Activated CD4-positive, alpha-beta T cell treated with anti-CD3 and anti-CD28 coated beads, Interleukin-2, amount 10 ng/mL, durations not matched to agents 24 days and 14 days (primary cell): ENCODE results near the gene PKD1. TPM values are rescaled to one million over a fixed set of nuclear protein-coding genes. Genes with fewer than 3 reads are reported as not detected.
"Not testable (repeated sequence)": the region's sequence is repeated elsewhere in the genome, so short reads cannot be mapped to it uniquely, and the experiment has no call there.

ENCODE experiments used
- DNase-seq: peaks from one replicate; pipeline ENCODE4 v3.0.0; 2022
- H3K27ac Mint-ChIP-seq: one replicate; pipeline ENCODE4 v1.8.0; 2022; ENCODE audit warnings: mild to moderate bottlenecking, mixed read lengths
- H3K27me3 Mint-ChIP-seq: one replicate; pipeline ENCODE4 v1.8.0; 2022; ENCODE audit warnings: mixed read lengths
- H3K36me3 Mint-ChIP-seq: one replicate; pipeline ENCODE4 v1.8.0; 2022; ENCODE audit warnings: low read depth, mild to moderate bottlenecking, mixed read lengths
- H3K4me1 Mint-ChIP-seq: one replicate; pipeline ENCODE4 v1.8.0; 2021; ENCODE audit warnings: mixed read lengths
- H3K4me3 Mint-ChIP-seq: one replicate; pipeline ENCODE4 v1.8.0; 2022; ENCODE audit warnings: mild to moderate bottlenecking, moderate library complexity, mixed read lengths
- H3K9me3 Mint-ChIP-seq: one replicate; pipeline ENCODE4 v1.8.0; 2021; ENCODE audit warnings: mixed read lengths
- intact Hi-C: fragments of 100-400 bp; cut with micrococcal nuclease; formaldehyde crosslinking; loops from one replicate; pipeline ENCODE4 v1.15.1; 2023
- total RNA-seq: library from RNA; stranded (reverse); gene quantifications from 2 replicates; pipeline ENCODE4 v1.2.3, GENCODE V29; 2022

The PKD1 gene
- total RNA-seq, 1 donor from 2014 or later = 93.3 TPM

DNA sequence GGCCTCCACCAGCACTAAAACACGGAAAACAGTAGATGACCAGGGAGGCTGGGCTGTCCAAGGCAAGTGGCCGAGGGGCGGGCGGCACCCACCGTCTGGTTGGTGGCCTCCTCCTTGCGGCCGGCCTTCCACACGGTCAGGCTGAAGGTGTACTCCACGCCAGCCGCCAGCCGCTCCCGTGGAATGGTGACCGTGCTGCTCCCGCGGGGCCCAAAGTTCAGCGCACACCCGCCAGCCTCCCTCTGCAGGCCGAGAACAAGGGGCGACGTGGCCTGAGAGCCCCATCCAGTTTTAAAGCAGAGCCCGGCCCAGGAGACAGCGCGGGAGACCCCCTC lies 27.9 kb downstream of the PKD1 start:
- intact Hi-C loops, H3K4me1 Mint-ChIP-seq, H3K27me3 Mint-ChIP-seq, H3K4me3 Mint-ChIP-seq, H3K36me3 Mint-ChIP-seq, DNase-seq, H3K27ac Mint-ChIP-seq, H3K9me3 Mint-ChIP-seq: not testable (repeated sequence)

DNA sequence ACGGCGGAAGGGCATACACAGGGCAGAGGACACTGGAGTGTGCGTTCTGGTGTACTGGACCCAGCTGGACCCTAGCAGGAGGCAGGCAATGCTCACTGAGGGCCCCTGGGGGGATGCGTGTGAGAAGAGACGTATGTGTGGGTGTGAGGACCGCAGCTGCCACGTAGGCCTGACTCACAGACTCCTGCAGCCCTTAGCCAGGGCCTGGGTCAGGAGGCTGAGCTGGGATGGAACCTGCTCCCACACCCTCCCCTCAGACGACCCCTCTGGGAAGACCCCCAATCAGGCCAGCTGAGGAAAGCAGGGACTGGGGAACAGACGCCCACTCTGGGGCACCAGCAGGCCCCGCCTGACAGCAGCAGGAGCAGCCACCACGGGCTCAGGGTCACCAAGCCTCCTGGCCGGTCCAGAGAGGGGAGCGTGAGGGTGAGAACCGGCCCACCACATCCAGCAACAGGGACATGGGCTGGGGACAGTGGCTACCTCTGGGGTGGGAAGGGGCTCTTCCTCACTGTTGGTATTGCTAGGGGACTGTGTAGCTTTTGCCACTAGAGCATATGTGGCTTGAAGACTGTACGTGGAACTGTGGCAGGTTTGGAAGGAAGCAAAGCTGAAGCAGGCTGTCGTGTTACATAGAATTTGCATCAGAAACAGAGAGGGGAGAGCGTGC lies 28.4 kb downstream of the PKD1 start:
- H3K27me3 Mint-ChIP-seq, H3K36me3 Mint-ChIP-seq, DNase-seq, H3K27ac Mint-ChIP-seq, H3K9me3 Mint-ChIP-seq, H3K4me3 Mint-ChIP-seq, intact Hi-C loops, H3K4me1 Mint-ChIP-seq: not testable (repeated sequence)

DNA sequence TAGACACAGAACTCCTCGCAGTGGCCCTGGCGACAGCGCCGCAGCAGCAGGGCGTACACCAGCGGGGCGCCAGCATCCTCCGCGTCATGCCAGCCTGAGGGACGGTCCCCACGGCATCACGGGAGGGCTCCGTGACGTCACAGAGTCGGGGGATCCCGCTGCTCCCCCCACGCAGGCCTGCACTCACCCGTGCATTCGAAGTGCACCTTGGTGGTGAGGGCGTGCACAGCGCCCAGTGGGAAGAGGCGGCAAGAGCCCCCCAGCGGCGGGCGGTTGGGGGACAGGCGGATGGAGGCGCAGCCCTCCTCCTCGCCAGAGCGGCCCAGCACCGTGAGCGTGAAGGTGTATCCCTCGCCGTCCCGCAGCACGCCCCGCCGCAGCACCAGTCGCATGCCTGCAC lies 29.5 kb downstream of the PKD1 start:
- H3K9me3 Mint-ChIP-seq, H3K4me3 Mint-ChIP-seq, H3K27ac Mint-ChIP-seq, H3K36me3 Mint-ChIP-seq, H3K27me3 Mint-ChIP-seq, DNase-seq, intact Hi-C loops, H3K4me1 Mint-ChIP-seq: not testable (repeated sequence)

DNA sequence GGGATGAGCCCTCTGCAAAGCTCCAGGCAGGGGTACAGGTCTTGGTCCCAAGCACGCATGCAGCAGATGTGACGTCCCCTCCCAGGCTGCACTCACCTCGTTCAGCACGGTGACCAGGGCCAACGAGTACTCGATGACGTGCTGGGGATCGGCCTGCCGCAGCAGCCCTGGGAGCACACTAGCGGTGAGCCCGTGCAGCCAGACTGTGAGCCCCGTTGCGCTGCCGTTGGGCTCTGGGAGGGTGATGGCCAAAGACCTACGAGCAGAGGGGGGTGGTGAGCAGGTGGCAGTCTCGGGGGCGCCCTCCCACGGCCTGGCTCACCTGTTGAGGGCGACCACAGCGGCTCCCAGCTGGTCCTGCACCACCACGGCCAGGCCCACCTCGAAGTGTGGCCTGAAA lies 29.9 kb downstream of the PKD1 start:
- H3K9me3 Mint-ChIP-seq, H3K27ac Mint-ChIP-seq, H3K27me3 Mint-ChIP-seq, intact Hi-C loops, H3K4me1 Mint-ChIP-seq, DNase-seq, H3K4me3 Mint-ChIP-seq: not testable (repeated sequence)
- peaks cover 11% of the 10 kb centered on the region for H3K36me3 Mint-ChIP-seq

DNA sequence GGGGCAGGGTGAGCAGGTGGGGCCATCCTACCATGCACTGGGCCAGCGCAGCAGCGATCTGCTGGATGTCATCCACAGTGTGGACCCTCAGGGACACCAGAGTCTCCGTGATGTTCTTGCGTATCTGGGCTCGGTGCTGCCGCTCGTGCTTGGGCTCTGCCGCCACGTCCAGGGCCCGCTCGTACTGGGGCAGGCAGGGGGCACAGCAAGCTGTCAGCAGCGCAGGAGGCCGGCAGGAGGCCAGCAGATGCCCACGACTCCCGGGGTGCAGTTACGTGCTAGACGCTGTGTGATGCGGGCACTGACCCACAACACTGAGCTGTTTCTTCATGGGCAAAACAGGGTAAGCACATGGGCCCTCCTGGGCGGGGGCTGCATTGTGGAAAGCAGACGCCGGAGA lies 30.4 kb downstream of the PKD1 start:
- H3K9me3 Mint-ChIP-seq, DNase-seq, H3K27ac Mint-ChIP-seq, H3K4me1 Mint-ChIP-seq, intact Hi-C loops, H3K4me3 Mint-ChIP-seq, H3K27me3 Mint-ChIP-seq: not testable (repeated sequence)
- H3K36me3 Mint-ChIP-seq = peaks cover 11% of the 10 kb centered on the region

DNA sequence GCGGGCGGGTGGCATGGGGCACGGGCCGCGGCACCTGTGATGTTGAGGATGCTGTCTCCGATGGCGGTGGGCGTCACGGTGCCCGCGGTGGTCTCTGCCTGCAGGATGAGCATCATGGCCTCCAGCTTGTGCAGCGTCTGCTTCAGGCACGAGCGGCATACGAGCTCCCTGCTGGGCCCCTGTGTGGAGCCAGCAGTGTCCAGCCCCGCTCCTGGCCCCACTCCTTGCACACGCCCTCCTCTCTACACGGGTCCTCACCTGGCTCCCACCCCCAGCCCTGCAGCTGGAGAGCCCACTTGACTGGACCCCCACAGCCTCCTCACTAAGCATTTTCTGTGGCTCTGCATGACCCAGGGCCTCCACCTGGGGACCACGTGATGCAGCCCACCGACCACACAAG lies 31.2 kb downstream of the PKD1 start:
- H3K27ac Mint-ChIP-seq, intact Hi-C loops, DNase-seq, H3K4me1 Mint-ChIP-seq, H3K27me3 Mint-ChIP-seq, H3K9me3 Mint-ChIP-seq, H3K4me3 Mint-ChIP-seq: not testable (repeated sequence)
- H3K36me3 Mint-ChIP-seq = peaks cover 11% of the 10 kb centered on the region

DNA sequence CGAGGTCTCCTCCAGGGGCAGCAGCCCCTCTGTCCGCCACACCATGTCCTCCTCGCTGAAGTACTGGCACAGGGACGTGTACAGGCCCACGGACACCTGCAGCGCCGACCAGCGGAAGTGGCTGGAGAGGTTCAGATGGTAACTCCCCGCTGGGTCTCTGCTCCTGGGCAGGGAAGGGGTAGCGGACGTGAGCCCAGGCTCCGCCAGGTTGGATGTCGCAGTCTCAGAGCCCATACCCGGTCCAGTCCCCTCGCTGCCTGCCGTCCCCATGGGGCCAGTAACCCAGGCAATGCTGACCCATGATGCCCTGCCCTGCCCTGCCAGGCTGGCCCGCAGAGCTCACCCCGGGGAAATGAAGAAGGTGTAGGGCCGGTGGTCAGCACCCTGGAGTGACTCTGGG lies 33.2 kb downstream of the PKD1 start:
- Mint-ChIP-seq H3K36me3 (peaks cover 13% of the 10 kb centered on the region), H3K4me3 (no peak overlapping the region), H3K4me1 (no peaks in the 10 kb centered on the region), H3K9me3 (no peaks in the 10 kb centered on the region), H3K27me3 (no peaks in the 10 kb centered on the region), H3K27ac (no peak overlapping the region)
- intact Hi-C loops = no loop called here
- DNase-seq = no peak

DNA sequence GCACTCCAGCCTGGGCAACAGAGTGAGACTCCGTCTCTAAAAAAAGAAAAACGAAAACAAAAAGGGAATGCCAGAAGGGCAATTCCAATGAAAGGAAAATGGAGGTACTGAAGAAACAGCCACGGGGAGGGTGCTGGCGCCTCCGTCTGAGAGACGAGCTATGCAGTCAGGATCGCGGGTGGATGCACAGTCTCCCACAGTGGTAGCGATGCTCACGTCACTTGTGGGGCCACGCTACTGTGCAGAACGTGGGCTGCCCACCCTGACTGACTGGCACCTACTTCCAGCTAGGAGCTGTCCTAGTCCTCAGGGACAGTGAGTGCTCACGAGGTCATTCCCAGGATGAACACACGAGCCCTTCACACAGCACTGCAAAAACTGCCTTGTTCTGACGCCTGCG lies 34.1 kb downstream of the PKD1 start:
- intact Hi-C loops, H3K9me3 Mint-ChIP-seq, H3K27ac Mint-ChIP-seq, H3K27me3 Mint-ChIP-seq, DNase-seq, H3K4me3 Mint-ChIP-seq, H3K4me1 Mint-ChIP-seq: not testable (repeated sequence)
- peaks cover 12% of the 10 kb centered on the region for H3K36me3 Mint-ChIP-seq

DNA sequence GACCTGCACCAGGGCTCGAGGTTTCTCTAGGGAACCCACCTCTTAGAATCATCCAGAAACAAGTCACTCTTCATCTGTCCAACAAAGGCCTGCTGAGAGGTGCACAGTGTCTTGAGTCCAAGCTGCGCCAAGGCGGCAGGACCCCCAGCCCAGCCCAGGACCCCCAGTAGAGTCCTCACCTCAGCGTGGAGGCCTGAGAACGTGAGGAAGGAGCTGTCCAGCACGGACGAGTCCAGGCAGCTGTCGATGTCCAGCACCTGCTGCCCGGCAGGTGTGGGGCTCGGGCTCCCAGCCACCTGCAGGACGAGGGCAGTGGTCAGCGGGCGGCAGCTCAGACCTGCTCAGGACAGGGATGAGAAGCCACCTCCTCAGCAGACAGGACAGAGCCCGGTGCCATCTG lies 38.0 kb downstream of the PKD1 start:
- H3K9me3 Mint-ChIP-seq, H3K27me3 Mint-ChIP-seq, H3K4me1 Mint-ChIP-seq, H3K4me3 Mint-ChIP-seq, DNase-seq, H3K27ac Mint-ChIP-seq, intact Hi-C loops: not testable (repeated sequence)
- peaks cover 10% of the 10 kb centered on the region for H3K36me3 Mint-ChIP-seq

DNA sequence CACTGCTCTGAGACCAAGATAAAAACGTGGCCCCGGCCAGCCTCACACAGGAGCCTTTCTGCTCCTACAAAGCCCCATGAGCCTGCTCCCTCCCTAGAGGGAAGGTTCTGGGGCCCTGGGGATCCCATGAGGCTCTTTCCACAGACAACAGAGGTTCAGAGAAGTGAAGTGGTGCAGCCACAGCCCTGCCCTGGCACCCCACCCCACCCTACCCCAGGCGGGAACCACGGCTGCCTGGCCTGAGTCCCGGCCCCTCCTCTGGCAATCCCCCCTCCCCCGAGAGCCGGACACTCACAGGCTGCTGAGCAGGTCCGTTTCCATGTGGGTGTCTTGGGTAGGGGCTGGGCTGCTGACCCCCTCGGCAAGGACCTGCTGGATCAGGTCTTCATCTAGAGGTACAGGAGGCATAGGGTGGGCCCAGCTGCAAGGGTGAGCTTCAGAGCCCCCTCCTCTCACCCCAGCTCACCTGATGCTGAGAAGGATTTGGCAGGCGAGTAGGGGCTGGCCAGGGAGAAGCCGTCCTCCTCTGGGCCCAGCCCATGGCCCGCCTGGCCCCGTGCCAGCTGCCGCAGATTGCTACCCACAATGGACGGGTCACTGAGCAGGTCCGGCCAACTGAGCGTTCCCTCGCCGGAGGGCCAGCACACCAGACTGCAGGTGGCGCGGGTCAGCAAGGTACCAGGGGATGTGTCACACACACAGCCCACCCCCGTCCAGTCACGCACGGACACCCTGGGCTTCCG lies 38.7 kb downstream of the PKD1 start:
- H3K27ac Mint-ChIP-seq = no peak overlapping the region
- H3K9me3 Mint-ChIP-seq = no peaks in the 10 kb centered on the region
- H3K36me3 Mint-ChIP-seq = peaks cover 10% of the 10 kb centered on the region
- H3K4me3 Mint-ChIP-seq = no peak overlapping the region
- no peak for DNase-seq
- no peaks in the 10 kb centered on the region for H3K27me3 Mint-ChIP-seq
- intact Hi-C loops = no loop called here
- no peaks in the 10 kb centered on the region for H3K4me1 Mint-ChIP-seq

DNA sequence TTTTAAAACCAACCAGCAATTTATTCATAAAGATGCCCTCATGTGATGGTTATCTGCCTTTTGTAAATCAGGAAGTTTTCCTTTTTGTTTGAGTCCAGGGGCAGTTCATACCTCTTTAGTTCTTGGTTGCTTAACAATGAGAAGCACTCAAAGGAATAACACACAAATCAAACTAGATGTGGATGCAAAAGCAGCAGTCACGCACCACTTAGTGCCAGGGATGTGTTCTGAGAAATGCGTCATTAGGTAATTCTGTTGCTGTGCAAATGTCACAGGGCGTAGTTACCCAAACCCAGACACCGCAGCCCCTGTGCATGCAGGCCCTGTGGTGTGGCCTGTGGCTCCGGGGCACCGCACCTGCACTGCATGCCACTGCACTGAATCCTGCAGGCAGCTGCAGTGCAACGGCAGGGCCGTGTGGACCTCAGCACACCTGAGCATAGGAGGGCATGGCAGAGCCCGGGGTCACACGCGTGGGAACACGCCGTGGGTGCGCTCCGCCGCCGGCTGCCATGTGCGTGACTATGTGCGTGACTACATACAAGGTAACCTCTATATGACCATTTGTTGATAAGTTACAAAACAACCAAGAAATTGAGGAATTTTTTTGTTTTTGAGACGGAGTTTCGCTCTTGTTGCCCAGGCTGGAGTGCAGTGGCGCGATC lies 39.6 kb downstream of the PKD1 start:
- H3K27me3 Mint-ChIP-seq = no peaks in the 10 kb centered on the region
- H3K4me3 Mint-ChIP-seq = no peak overlapping the region
- H3K9me3 Mint-ChIP-seq = no peaks in the 10 kb centered on the region
- H3K36me3 Mint-ChIP-seq = peaks cover 5% of the 10 kb centered on the region
- H3K4me1 Mint-ChIP-seq = no peaks in the 10 kb centered on the region
- no peak overlapping the region for H3K27ac Mint-ChIP-seq
- DNase-seq = no peak
- intact Hi-C loops = no loop called here

DNA sequence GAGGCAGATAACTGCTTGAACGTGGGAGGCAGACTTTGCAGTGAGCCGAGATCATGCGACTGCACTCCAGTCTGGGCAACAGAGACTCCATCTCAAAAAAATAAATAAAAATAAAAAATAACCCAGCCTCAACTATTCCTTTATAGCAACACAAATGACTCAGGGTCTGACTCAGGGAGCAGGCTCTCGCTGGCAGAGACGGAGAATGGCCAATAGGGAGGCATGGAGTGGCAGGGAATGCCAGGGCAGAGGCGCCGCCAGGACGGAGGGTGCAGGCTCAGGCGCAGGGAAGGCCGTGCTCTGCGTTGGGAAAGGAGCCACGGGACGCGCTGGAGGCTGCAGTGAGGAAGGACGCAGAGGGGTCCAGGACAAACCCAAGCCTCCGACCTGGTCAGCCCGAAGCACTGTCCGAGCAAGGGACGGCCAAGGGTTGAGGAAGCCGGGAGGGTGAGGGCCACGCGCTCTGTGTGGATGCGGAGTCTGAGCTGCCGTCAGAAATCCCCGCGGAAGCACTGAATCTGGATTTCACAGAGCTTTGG lies 40.3 kb downstream of the PKD1 start:
- intact Hi-C loops = no loop called here
- Mint-ChIP-seq H3K4me3 (no peak overlapping the region), H3K27ac (no peak overlapping the region), H3K9me3 (no peaks in the 10 kb centered on the region), H3K4me1 (no peaks in the 10 kb centered on the region), H3K27me3 (no peaks in the 10 kb centered on the region), H3K36me3 (peaks cover 7% of the 10 kb centered on the region)
- DNase-seq = no peak

DNA sequence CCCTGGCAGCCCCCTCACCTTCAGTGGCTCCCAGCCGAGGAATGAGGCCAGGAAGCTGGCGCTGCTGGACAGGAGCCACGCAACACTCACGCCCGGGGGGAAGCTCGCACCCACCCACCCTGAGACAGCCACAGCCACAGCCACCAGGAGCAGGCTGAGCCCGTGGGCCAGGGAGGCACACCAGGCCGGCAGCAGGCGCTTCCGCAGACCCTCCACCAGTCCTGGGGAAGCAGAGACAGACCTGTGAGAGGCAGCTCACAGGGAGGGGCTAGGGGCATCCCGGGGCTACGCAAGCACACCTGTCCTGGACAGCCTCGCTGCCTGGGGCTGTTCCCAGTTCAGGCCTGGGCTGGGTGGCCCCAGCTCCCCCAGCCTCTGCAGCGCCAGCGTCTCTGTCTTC lies 41.9 kb downstream of the PKD1 start:
- H3K9me3 Mint-ChIP-seq = no peaks in the 10 kb centered on the region
- H3K4me1 Mint-ChIP-seq = no peaks in the 10 kb centered on the region
- intact Hi-C loops = no loop called here
- H3K36me3 Mint-ChIP-seq = peaks cover 10% of the 10 kb centered on the region
- no peak for DNase-seq
- no peak overlapping the region for H3K27ac Mint-ChIP-seq
- H3K27me3 Mint-ChIP-seq = no peaks in the 10 kb centered on the region
- no peak overlapping the region for H3K4me3 Mint-ChIP-seq

DNA sequence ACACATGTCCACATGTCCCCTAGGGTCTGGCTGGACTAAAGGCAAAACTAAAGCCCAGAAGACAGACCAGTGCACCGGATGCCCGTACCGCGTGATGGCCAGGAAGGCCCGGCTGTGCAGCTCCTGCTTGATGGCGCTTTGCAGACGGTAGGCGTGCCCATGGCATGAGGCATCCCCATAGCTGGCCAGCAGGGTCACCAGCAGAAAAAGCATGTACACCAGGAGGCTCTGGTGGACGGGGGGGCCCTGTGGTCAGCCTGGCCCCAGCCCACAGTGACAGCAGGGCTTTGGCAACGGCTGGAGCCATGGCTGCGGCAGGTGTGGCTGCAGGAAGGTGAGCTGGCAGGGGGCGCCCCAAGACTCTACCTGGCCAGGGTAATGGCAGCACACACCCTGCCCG lies 42.8 kb downstream of the PKD1 start:
- Mint-ChIP-seq H3K4me3 (no peak overlapping the region), H3K36me3 (peaks cover 14% of the 10 kb centered on the region), H3K27me3 (no peaks in the 10 kb centered on the region), H3K4me1 (no peaks in the 10 kb centered on the region), H3K9me3 (no peaks in the 10 kb centered on the region), H3K27ac (no peak overlapping the region)
- DNase-seq = no peak
- intact Hi-C loops = no loop called here
